ENCODE results near the gene HK1.
"Not testable (repeated sequence)": the region's sequence is repeated elsewhere in the genome, so short reads cannot be mapped to it uniquely, and the experiment has no call there.

HK1 gene

GRCh38 chr10:69247313-69247710 lies 31.0 kb upstream of the HK1 start:
- peaks cover 8% of the 10 kb centered on the region for H3K9me3 Mint-ChIP-seq
- H3K4me1 Mint-ChIP-seq: no peaks in the 10 kb centered on the region
- H3K4me3 Mint-ChIP-seq: no peak overlapping the region
- no peak for TF ChIP-seq CTCF (IDR thresholded peaks at IDR 0.05)
- no peak overlapping the region for H3K27ac Mint-ChIP-seq
- no peak for DNase-seq
- peaks cover 10% of the 10 kb centered on the region for H3K27me3 Mint-ChIP-seq (ENCODE audit: low read depth, poor library complexity)
- H3K36me3 Mint-ChIP-seq (ENCODE audit: low read depth): no peaks in the 10 kb centered on the region

GRCh38 chr10:69248117-69248730 lies 30.1 kb upstream of the HK1 start:
- no peak overlapping the region for H3K27ac Mint-ChIP-seq
- peaks cover 5% of the 10 kb centered on the region for H3K27me3 Mint-ChIP-seq (ENCODE audit: low read depth, poor library complexity)
- no peak overlapping the region for H3K4me3 Mint-ChIP-seq
- TF ChIP-seq CTCF (IDR thresholded peaks at IDR 0.05): no peak
- H3K36me3 Mint-ChIP-seq (ENCODE audit: low read depth): no peaks in the 10 kb centered on the region
- DNase-seq: no peak
- no peaks in the 10 kb centered on the region for H3K4me1 Mint-ChIP-seq
- H3K9me3 Mint-ChIP-seq: peaks cover 8% of the 10 kb centered on the region

GRCh38 chr10:69250041-69250440 lies 28.3 kb upstream of the HK1 start:
- TF ChIP-seq CTCF (IDR thresholded peaks at IDR 0.05): no peak
- no peaks in the 10 kb centered on the region for H3K4me1 Mint-ChIP-seq
- H3K4me3 Mint-ChIP-seq: no peak overlapping the region
- H3K9me3 Mint-ChIP-seq: peaks cover 8% of the 10 kb centered on the region
- no peaks in the 10 kb centered on the region for H3K36me3 Mint-ChIP-seq (ENCODE audit: low read depth)
- H3K27me3 Mint-ChIP-seq (ENCODE audit: low read depth, poor library complexity): peaks cover 5% of the 10 kb centered on the region
- DNase-seq: no peak
- H3K27ac Mint-ChIP-seq: no peak overlapping the region

- DNase-seq; H3K9me3 Mint-ChIP-seq; H3K36me3 Mint-ChIP-seq (ENCODE audit: low read depth); H3K4me1 Mint-ChIP-seq; H3K4me3 Mint-ChIP-seq; H3K27ac Mint-ChIP-seq; H3K27me3 Mint-ChIP-seq (ENCODE audit: low read depth, poor library complexity): not testable (repeated sequence)
Measured at GRCh38 chr10:69251417-69251816, 26.9 kb upstream of the HK1 start.

GRCh38 chr10:69253171-69253570 lies 25.1 kb upstream of the HK1 start:
- Mint-ChIP-seq H3K4me3 (no peak overlapping the region), H3K9me3 (peaks cover 8% of the 10 kb centered on the region), H3K27ac (no peak overlapping the region), H3K27me3 (ENCODE audit: low read depth, poor library complexity) (peaks cover 8% of the 10 kb centered on the region), H3K4me1 (no peaks in the 10 kb centered on the region), H3K36me3 (ENCODE audit: low read depth) (no peaks in the 10 kb centered on the region)
- no peak for DNase-seq
- no peak for TF ChIP-seq CTCF (IDR thresholded peaks at IDR 0.05)

- Mint-ChIP-seq H3K36me3 (ENCODE audit: low read depth) (no peaks in the 10 kb centered on the region), H3K27me3 (ENCODE audit: low read depth, poor library complexity) (peaks cover 13% of the 10 kb centered on the region), H3K27ac (no peak overlapping the region), H3K4me3 (no peak overlapping the region), H3K9me3 (peaks cover 12% of the 10 kb centered on the region), H3K4me1 (peaks cover 7% of the 10 kb centered on the region)
- DNase-seq: no peak
- TF ChIP-seq CTCF (IDR thresholded peaks at IDR 0.05): no peak
Measured at GRCh38 chr10:69254877-69255276, 23.4 kb upstream of the HK1 start.
